Inflammatory macrophage (primary cell): ENCODE measurements around the gene USP47.

Experiments used
- DNase-seq, 2 donors: peaks; one replicate each; pipeline ENCODE4 v3.0.0-alpha.2; 2020 to 2022

USP47 gene

GRCh38 chr11:12003815-12004214 lies 162.0 kb downstream of the USP47 start:
- no peak for DNase-seq

- no peak for DNase-seq
Observed at GRCh38 chr11:12005061-12005460, 163.3 kb downstream of the USP47 start.

GRCh38 chr11:12005476-12005875 lies 163.7 kb downstream of the USP47 start:
- DNase-seq = no peak

- DNase-seq = no peak
Observed at GRCh38 chr11:12006552-12007229, 164.9 kb downstream of the USP47 start.

- no peak for DNase-seq
Observed at GRCh38 chr11:12007230-12007593, 165.4 kb downstream of the USP47 start.

GRCh38 chr11:12007769-12008737 lies 166.3 kb downstream of the USP47 start, which contains the start of gene DKK3:
TSS of gene DKK3 (minus strand) at chr11:12008626. CDS start at chr11:12008582, 44 bp downstream.
- no peak for DNase-seq
